Activated naive CD8-positive, alpha-beta T cell treated with anti-CD3 and anti-CD28 coated beads, Interleukin-2, amount 50 U/mL, for 24 hours (primary cell): ENCODE data around the gene TENM3.
"Not testable (repeated sequence)": the region's sequence is repeated elsewhere in the genome, so short reads cannot be mapped to it uniquely, and the experiment has no call there.

Experiments used
- ATAC-seq: fragments of 150-1000 bp; cut with Tn5 transposase; one replicate; pipeline ENCODE4 v1.10.0; 2021
- DNase-seq: peaks from one replicate; pipeline ENCODE4 v3.0.0; 2021
- H3K27ac Mint-ChIP-seq: one replicate; pipeline ENCODE4 v1.8.0; 2021; ENCODE audit warnings: mild to moderate bottlenecking, mixed read lengths
- H3K27me3 Mint-ChIP-seq: one replicate; pipeline ENCODE4 v1.8.0; 2021; ENCODE audit warnings: mixed read lengths
- H3K36me3 Mint-ChIP-seq: one replicate; pipeline ENCODE4 v1.8.0; 2021; ENCODE audit warnings: low read depth, mixed read lengths
- H3K4me1 Mint-ChIP-seq: one replicate; pipeline ENCODE4 v1.8.0; 2021; ENCODE audit warnings: mixed read lengths
- H3K4me3 Mint-ChIP-seq: one replicate; pipeline ENCODE4 v1.8.0; 2021; ENCODE audit warnings: mild to moderate bottlenecking, moderate library complexity, mixed read lengths
- H3K9me3 Mint-ChIP-seq: one replicate; pipeline ENCODE4 v1.8.0; 2021; ENCODE audit warnings: mixed read lengths

TENM3 gene

DNA sequence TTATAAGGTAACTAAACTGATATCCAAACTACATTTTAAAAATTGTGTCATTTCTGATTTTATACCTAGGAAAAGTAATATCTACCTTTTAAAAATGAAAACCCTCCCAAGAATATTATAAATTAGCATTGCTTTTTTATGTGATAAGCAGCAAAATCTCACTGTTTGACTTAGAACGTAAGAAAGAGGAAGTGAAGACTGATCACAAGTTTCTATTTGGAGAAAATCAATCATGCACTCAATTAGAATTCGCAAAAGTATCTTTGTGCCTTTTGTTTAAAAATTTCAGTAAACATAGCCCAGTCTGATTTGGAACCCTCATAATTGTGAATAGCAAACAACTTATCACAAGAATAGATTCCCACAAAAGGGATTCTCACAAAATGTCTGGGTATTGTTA is 142.7 kb downstream of the TENM3 start:
- Mint-ChIP-seq H3K36me3 (no peaks in the 10 kb centered on the region), H3K4me3 (no peak overlapping the region), H3K27me3 (no peaks in the 10 kb centered on the region), H3K4me1 (no peaks in the 10 kb centered on the region), H3K27ac (no peak overlapping the region), H3K9me3 (peaks cover 3% of the 10 kb centered on the region)
- ATAC-seq (no peak), DNase-seq (no peak)

DNA sequence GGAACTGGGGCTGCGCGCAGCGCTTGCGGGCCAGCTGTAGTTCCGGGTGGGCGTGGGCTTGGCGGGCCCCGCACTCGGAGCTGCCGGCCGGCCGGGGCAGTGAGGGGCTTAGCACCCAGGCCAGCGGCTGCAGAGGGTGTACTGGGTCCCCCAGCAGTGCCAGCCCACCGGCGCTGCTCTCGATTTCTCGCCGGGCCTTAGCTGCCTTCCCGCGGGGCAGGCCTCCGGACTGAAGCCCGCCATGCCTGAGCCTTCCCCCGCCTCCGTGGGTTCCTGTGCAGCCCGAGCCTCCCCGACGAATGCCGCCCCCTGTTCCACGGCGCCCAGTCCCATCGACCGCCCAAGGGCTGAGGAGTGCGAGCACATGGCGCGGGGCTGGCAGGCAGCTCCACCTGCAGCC is 143.4 kb downstream of the TENM3 start:
- H3K4me3 Mint-ChIP-seq, H3K9me3 Mint-ChIP-seq, ATAC-seq, H3K27ac Mint-ChIP-seq, DNase-seq, H3K4me1 Mint-ChIP-seq, H3K27me3 Mint-ChIP-seq, H3K36me3 Mint-ChIP-seq: not testable (repeated sequence)

DNA sequence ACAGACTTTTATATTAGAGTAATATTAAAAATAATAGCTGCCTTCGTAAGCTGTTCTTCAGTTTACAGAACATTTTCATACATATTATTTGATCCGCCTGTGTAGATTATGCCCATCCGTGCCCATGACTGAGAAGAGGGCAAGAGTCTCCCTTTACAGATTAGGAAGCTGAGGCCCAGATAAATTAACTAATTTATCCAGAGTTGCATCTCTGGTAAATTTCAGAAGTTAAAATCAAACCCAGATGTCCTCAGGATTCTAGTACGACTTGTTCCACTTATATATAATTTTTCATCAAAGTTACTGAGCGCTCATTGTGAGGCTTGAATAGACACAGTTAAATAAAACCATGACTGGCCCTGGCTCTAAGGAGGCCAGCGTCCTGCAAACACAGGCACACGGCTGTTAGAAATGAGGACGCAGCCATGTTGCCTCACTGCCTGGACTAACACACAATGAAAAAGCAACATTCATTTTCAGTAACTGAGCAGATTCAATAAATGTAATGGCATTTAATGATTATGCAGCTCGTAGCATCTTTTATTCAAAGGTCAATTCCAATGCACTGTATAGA is 148.0 kb downstream of the TENM3 start:
- no peak for DNase-seq
- no peaks in the 10 kb centered on the region for H3K4me1 Mint-ChIP-seq
- H3K9me3 Mint-ChIP-seq, result no peaks in the 10 kb centered on the region
- no peak for ATAC-seq
- H3K27ac Mint-ChIP-seq, result no peak overlapping the region
- H3K27me3 Mint-ChIP-seq, result no peaks in the 10 kb centered on the region
- no peaks in the 10 kb centered on the region for H3K36me3 Mint-ChIP-seq
- no peak overlapping the region for H3K4me3 Mint-ChIP-seq

DNA sequence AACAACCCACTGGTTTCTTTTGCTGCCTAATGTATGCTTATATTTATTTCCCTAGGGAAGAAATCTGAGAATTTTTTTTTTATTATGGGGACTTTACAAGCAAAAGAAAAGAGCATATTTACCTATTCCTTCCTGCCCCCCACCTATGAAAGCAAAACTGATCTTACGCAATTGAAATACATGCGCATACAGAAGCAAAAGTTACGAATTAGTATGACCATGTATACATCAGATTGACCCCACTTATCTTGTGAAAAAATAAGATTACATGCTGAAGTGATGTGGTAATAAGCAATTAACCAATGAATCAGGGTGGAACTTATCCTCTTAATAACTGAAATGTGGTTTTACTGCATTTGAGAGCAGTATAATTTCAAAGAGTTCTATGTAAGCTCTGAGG is 151.0 kb downstream of the TENM3 start:
- no peak for ATAC-seq
- Mint-ChIP-seq H3K27me3 (peaks cover 2% of the 10 kb centered on the region), H3K36me3 (no peaks in the 10 kb centered on the region), H3K4me3 (no peak overlapping the region), H3K4me1 (no peaks in the 10 kb centered on the region), H3K9me3 (peaks cover 3% of the 10 kb centered on the region), H3K27ac (no peak overlapping the region)
- DNase-seq, result no peak

DNA sequence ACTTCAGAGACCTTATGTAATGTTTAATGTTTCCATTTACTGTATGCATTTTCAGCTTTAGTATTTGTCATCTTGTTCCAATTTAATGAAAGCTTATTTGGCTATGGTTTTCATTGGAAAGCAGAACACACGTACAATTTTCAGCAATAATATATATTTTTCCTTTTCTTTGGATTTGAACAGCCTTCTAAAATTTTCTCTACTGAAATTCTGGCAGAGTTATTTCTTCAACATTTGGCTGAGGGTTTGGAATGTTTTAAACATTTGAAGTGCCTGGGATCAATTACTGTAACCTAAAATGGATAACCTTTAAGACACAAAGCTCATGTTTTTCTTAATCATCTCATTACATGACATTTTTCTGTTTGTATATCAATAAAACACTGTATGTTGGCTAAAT is 156.9 kb downstream of the TENM3 start:
- H3K36me3 Mint-ChIP-seq, result no peaks in the 10 kb centered on the region
- DNase-seq (no peak), ATAC-seq (no peak)
- H3K9me3 Mint-ChIP-seq, result peaks cover 3% of the 10 kb centered on the region
- no peak overlapping the region for H3K27ac Mint-ChIP-seq
- peaks cover 2% of the 10 kb centered on the region for H3K27me3 Mint-ChIP-seq
- no peaks in the 10 kb centered on the region for H3K4me1 Mint-ChIP-seq
- no peak overlapping the region for H3K4me3 Mint-ChIP-seq

DNA sequence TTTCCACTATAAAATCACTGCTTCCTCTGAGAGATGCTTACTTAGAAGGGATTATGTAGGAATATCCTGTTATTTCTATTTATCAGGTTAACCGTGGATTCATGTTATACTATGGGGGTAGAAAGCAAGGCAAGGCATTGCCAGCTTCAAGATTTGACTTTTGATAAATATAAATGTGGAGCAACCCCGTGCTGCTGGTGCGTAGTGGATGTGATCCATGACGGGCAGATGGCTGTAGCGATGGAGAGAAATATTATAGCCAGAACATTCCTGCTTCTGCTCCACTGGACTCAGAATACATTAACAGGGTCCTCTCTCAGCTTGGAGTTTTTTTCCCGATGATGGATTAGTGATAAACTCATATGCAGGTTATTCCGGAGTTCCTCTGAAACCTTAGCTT is 157.6 kb downstream of the TENM3 start:
- no peak overlapping the region for H3K4me3 Mint-ChIP-seq
- peaks cover 3% of the 10 kb centered on the region for H3K9me3 Mint-ChIP-seq
- ATAC-seq, result no peak
- peaks cover 2% of the 10 kb centered on the region for H3K27me3 Mint-ChIP-seq
- DNase-seq, result no peak
- H3K36me3 Mint-ChIP-seq, result no peaks in the 10 kb centered on the region
- H3K27ac Mint-ChIP-seq, result no peak overlapping the region
- no peaks in the 10 kb centered on the region for H3K4me1 Mint-ChIP-seq

DNA sequence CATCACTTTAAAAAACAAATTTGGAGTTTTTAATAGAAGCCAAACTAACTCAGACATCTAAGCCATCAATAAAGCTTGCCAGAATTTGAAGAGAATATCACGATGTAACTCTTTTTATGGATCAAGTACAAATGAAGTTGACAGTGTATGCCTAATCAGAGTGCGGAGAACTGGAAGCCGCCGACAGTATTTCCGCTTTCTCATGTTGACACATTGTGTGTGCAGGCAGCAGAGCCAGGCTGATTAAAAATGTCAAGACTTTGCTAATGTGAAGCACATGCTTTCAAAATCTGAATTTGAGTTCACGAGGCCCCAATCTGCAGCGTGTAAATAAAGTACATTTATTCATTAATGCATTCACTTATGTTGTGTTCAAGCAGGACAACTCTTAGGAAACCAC is 161.2 kb downstream of the TENM3 start:
- Mint-ChIP-seq H3K27me3 (peaks cover 2% of the 10 kb centered on the region), H3K27ac (no peak overlapping the region), H3K4me1 (no peaks in the 10 kb centered on the region), H3K9me3 (no peaks in the 10 kb centered on the region), H3K36me3 (no peaks in the 10 kb centered on the region), H3K4me3 (no peak overlapping the region)
- no peak for DNase-seq
- no peak for ATAC-seq

DNA sequence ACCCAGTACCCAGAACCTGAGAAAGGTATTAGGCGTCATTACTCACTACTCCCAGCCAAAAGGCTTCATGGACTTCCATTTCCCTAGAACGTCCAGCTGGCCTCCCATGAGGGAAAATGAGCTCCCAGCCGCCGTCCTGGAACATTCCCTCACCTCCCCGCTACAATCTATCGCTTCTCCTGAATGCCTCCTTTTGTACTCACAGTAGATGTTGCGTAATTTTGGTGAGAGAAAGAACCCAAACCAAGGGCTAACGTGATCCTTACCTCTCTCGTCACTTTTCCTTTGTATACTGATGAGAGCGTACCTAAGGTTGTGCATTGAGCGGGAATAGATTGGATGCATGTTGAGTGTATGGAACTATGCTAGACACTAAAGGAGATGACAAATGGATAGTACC is 161.9 kb downstream of the TENM3 start:
- H3K27ac Mint-ChIP-seq, result no peak overlapping the region
- no peak for ATAC-seq
- no peaks in the 10 kb centered on the region for H3K4me1 Mint-ChIP-seq
- H3K9me3 Mint-ChIP-seq, result no peaks in the 10 kb centered on the region
- H3K27me3 Mint-ChIP-seq, result peaks cover 2% of the 10 kb centered on the region
- DNase-seq, result no peak
- H3K36me3 Mint-ChIP-seq, result no peaks in the 10 kb centered on the region
- no peak overlapping the region for H3K4me3 Mint-ChIP-seq

DNA sequence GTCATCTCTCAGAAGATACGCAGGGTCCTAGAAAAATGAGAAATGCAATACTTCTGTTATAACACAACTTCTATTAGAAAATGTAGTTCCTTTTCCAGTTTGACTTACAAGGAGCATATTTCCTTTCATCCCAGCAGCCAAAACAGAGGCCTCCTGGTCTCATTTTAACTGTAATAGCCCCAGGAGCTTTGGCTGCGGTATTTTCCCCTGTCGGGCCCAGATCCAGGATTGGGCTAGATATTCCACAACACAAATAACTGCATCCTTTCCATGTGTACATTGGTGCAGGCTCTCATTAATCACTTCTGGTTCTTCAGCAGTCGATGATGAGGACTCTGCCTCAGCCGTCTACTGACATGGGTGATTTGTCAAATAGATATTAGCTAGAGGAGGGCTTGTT is 166.1 kb downstream of the TENM3 start:
- Mint-ChIP-seq H3K27ac (no peak overlapping the region), H3K27me3 (peaks cover 2% of the 10 kb centered on the region), H3K9me3 (peaks cover 16% of the 10 kb centered on the region), H3K36me3 (no peaks in the 10 kb centered on the region), H3K4me1 (no peaks in the 10 kb centered on the region), H3K4me3 (no peak overlapping the region)
- no peak for DNase-seq
- no peak for ATAC-seq

DNA sequence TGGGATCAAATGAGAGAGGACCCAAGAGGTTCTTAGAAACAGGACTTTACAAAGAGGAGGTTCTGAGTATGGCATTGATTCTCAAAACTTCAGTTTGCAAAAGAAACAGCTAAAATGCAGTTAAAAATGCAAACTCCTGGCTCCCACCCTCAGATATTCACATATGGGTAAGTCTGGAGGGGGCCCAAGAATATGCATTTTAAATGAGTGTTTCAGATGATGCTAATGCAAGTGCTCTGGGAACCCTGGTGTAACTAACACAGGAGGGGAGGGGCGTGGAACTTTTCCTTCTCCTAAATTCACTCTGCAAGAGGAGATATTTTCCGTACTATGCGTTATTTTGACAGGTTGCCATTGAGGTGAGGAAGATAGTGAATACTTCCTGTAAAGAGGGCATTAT is 168.2 kb downstream of the TENM3 start:
- peaks cover 17% of the 10 kb centered on the region for H3K9me3 Mint-ChIP-seq
- no peak overlapping the region for H3K27ac Mint-ChIP-seq
- ATAC-seq (no peak), DNase-seq (no peak)
- H3K36me3 Mint-ChIP-seq, result no peaks in the 10 kb centered on the region
- H3K4me1 Mint-ChIP-seq, result no peaks in the 10 kb centered on the region
- peaks cover 2% of the 10 kb centered on the region for H3K27me3 Mint-ChIP-seq
- no peak overlapping the region for H3K4me3 Mint-ChIP-seq

DNA sequence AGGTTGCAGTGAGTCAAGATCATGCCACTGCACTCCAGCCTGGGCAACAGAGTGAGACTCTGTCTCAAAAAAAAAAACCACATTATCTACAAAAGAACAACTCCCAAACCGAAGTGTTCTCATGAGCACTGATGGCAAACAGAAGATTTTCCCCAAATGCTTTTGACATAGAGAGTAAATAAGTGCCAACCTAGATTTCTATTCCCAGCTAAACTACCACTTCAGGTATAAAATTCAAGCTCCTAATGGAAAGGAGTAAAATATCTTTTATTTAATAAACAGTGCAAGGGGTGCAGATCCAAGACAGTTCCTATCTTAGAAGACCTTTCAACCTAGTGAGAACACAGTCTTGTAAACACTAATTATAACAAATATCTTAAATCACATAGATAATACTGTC is 170.3 kb downstream of the TENM3 start:
- H3K4me1 Mint-ChIP-seq, result no peaks in the 10 kb centered on the region
- DNase-seq (no peak), ATAC-seq (no peak)
- H3K27me3 Mint-ChIP-seq, result peaks cover 2% of the 10 kb centered on the region
- H3K4me3 Mint-ChIP-seq, result no peak overlapping the region
- H3K9me3 Mint-ChIP-seq, result peaks cover 22% of the 10 kb centered on the region
- H3K27ac Mint-ChIP-seq, result no peak overlapping the region
- no peaks in the 10 kb centered on the region for H3K36me3 Mint-ChIP-seq

DNA sequence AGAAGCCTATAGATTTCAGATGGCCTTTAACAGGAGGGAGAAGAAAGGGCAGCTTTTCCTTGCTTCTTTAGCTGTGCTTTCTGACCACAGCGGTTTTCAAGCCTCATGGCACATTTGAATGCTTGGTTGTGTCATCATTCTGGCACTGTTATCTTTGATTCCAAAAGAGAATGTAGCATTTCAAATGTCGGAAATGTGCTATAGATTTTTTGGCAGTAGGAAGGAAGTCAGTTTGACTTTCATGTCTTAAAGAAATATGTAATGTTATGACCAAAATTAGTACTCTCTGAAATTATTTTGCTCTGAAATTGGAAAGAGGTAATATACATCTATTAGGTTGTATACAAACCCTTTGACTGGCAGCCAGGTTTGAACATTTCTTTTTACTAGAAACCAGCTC is 171.9 kb downstream of the TENM3 start:
- H3K36me3 Mint-ChIP-seq, result no peaks in the 10 kb centered on the region
- H3K27ac Mint-ChIP-seq, result no peak overlapping the region
- ATAC-seq (no peak), DNase-seq (no peak)
- peaks cover 22% of the 10 kb centered on the region for H3K9me3 Mint-ChIP-seq
- no peaks in the 10 kb centered on the region for H3K27me3 Mint-ChIP-seq
- H3K4me1 Mint-ChIP-seq, result no peaks in the 10 kb centered on the region
- no peak overlapping the region for H3K4me3 Mint-ChIP-seq

DNA sequence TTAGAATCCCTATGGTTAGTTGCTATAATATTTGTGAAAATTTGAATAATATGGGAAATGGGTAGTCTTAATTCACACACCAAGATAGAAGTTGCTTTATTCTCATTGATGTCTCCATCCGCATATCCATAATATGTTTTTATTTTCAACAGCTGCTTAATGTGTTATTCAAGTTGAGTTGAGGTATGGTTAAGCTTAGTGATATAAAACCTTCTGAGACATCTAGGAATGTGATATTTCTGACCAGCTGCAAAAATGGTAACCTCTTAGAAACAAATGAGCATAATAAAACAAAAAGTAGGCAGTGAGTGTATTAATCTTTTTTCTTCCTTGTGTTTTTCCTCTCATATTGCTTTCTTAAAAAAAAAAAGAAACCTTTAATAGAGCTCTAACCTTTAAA is 172.9 kb downstream of the TENM3 start:
- H3K9me3 Mint-ChIP-seq, result peaks cover 22% of the 10 kb centered on the region
- DNase-seq (no peak), ATAC-seq (no peak)
- H3K27me3 Mint-ChIP-seq, result no peaks in the 10 kb centered on the region
- no peaks in the 10 kb centered on the region for H3K36me3 Mint-ChIP-seq
- H3K4me1 Mint-ChIP-seq, result no peaks in the 10 kb centered on the region
- H3K27ac Mint-ChIP-seq, result no peak overlapping the region
- H3K4me3 Mint-ChIP-seq, result no peak overlapping the region

DNA sequence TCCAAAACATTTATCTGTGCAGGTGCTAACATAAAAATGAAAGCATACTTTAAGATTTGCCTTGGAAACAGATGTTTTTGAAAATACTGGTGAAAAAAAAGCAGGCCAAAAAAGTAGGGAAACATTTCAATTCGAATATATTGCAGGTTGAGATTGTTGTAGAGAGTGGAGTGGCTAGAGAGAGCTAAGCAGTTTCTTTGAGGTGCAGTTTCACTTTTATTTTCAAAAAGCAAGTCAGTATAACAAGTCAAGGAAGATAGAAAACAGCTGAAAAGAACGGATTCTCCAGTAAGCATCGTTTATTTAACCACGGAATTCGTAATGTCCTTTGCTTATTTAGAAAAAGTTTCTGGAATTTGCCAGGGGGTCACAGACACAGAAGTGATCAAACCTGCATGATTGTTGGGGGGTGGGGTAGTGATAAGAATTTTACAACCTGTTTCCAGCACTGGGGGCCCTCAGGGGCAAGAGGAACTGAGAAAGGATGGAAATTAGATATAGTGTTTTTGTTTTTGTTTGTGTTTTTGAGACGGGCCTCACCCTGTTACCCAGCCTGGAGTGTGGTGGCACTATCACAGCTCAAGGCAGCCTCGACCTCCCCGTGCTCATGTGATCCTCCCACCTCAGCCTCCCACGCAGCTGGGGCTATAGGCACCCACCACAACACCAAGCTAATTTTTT is 175.0 kb downstream of the TENM3 start:
- no peak for DNase-seq
- no peak overlapping the region for H3K27ac Mint-ChIP-seq
- no peak for ATAC-seq
- no peaks in the 10 kb centered on the region for H3K4me1 Mint-ChIP-seq
- peaks cover 13% of the 10 kb centered on the region for H3K9me3 Mint-ChIP-seq
- H3K36me3 Mint-ChIP-seq, result no peaks in the 10 kb centered on the region
- H3K4me3 Mint-ChIP-seq, result no peak overlapping the region
- H3K27me3 Mint-ChIP-seq, result no peaks in the 10 kb centered on the region

DNA sequence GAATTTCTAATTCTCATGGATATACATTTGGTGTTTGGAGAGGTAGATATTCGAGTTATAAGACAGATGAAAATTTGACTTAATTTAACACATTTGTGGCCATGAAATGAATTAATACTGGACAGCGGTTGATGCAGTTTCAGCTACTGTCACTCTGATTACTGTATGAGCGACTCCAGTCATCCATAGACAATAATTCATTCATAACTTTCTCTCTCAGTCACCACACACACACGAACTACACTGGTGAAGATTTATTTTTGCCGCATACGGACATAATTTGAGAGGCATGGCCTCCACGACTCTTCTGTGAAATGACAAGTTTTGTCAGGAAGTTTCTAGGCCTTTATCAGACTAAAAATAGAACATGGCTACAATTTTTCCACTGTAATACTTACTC is 177.0 kb downstream of the TENM3 start:
- no peak for ATAC-seq
- Mint-ChIP-seq H3K27me3 (peaks cover under 1% of the 10 kb centered on the region), H3K36me3 (no peaks in the 10 kb centered on the region), H3K9me3 (peaks cover 5% of the 10 kb centered on the region), H3K4me1 (no peaks in the 10 kb centered on the region), H3K4me3 (no peak overlapping the region), H3K27ac (no peak overlapping the region)
- DNase-seq, result no peak

DNA sequence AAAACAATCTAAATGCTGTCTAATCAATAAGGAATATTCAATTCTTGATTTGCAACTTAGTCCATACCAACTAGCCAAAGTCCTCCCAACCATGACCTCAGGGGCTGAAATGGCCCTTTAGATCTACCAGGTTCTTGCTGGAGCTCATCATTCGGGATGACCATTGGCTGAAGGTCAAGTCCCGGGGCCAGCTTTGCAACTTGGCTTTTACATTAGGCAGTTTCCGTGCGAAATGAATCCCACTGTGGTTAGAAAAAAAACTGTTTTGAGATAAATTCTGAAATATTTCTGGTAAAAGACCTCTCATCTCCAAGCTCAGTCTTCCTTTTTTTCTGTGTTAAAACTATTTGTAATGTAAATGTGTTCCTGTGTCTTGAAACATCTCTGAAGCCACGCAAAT is 178.6 kb downstream of the TENM3 start:
- DNase-seq, result no peak

More for the DNA sequence above, 178.6 kb downstream of the TENM3 start:
- H3K36me3 Mint-ChIP-seq, result no peaks in the 10 kb centered on the region
- no peak overlapping the region for H3K27ac Mint-ChIP-seq
- peaks cover 2% of the 10 kb centered on the region for H3K27me3 Mint-ChIP-seq
- H3K4me3 Mint-ChIP-seq, result no peak overlapping the region
- peaks cover 5% of the 10 kb centered on the region for H3K9me3 Mint-ChIP-seq
- no peak for ATAC-seq
- H3K4me1 Mint-ChIP-seq, result no peaks in the 10 kb centered on the region
